ENCODE results near the gene NR4A3. TPM values are rescaled to one million over a fixed set of nuclear protein-coding genes. Genes with fewer than 3 reads are reported as not detected.

The NR4A3 gene
- total and polyA plus RNA-seq, 3 experiments from 2014 or later = 0.60 to 37.7 (median 37.5) TPM

- no peaks in the 10 kb centered on the region for H3K36me3 ChIP-seq (ENCODE audit: insufficient read depth, low read length)
- peak overlapping the region; percentile 68 for H3K27ac ChIP-seq (ENCODE audit: low read depth, low read length)
- H3K36me3 Mint-ChIP-seq = peaks cover 0 to 40% (median 0%) of the 10 kb centered on the region in 3 donors
- peaks cover 43% of the 10 kb centered on the region for H3K4me1 ChIP-seq (ENCODE audit: insufficient read depth, low read length)
- peak overlapping the region; percentile 69 for H3K4me3 ChIP-seq (ENCODE audit: low read length)
- peaks cover 0 to 3% (median 0%) of the 10 kb centered on the region in 5 donors for H3K9me3 Mint-ChIP-seq
- H3K27me3 Mint-ChIP-seq = peaks cover 35 to 53% of the 10 kb centered on the region in 2 donors
- no peaks in the 10 kb centered on the region for H3K9me3 ChIP-seq (ENCODE audit: low read length)
- ChIA-PET POLR2A (interaction anchor here (1.0 kb wide), 1 partner anchor 83 kb away, joined by 5 read pairs; the partner anchor contains the start of gene STX17), CTCF (interaction anchor here (1.0 to 2.9 kb wide), 8 partner anchors 11 to 190 kb away, joined by 3 to 12 read pairs (median 4); partner anchors contain the start of gene STX17)
- peak; percentile 44 to 70 (median 55) for DNase-seq
- H3K27me3 ChIP-seq (ENCODE audit: insufficient read depth, low read length, poor library complexity, severe bottlenecking) = peaks cover 31% of the 10 kb centered on the region
- H3K27ac Mint-ChIP-seq = peak overlapping the region in 7 of 8 donors; percentile 98 to 100 (median 100)
- H3K4me3 Mint-ChIP-seq = peak overlapping the region; percentile 96 to 100 (median 98)
- peaks cover 51 to 68% (median 56%) of the 10 kb centered on the region in 3 donors for H3K4me1 Mint-ChIP-seq
These were observed 2.1 kb downstream of the NR4A3 start for GRCh38 chr9:99823681-99824377.

- peak overlapping the region; percentile 69 for H3K4me3 ChIP-seq (ENCODE audit: low read length)
- ChIA-PET CTCF (interaction anchor here (0.6 to 2.9 kb wide), 16 partner anchors 10 to 505 kb away, joined by 3 to 12 read pairs (median 3); partner anchors contain the start of gene STX17), POLR2A (interaction anchor here (0.9 to 1.0 kb wide), 2 partner anchors 82 to 86 kb away, joined by 3 to 5 read pairs; partner anchors contain the start of gene STX17)
- H3K27me3 ChIP-seq (ENCODE audit: insufficient read depth, low read length, poor library complexity, severe bottlenecking) = peaks cover 31% of the 10 kb centered on the region
- peaks cover 41 to 53% of the 10 kb centered on the region in 2 donors for H3K27me3 Mint-ChIP-seq
- no peaks in the 10 kb centered on the region for H3K36me3 ChIP-seq (ENCODE audit: insufficient read depth, low read length)
- H3K4me3 Mint-ChIP-seq = peak overlapping the region; percentile 96 to 100 (median 98)
- H3K27ac ChIP-seq (ENCODE audit: low read depth, low read length) = peak overlapping the region; percentile 9
- H3K9me3 Mint-ChIP-seq = peaks cover 0 to 3% (median 0%) of the 10 kb centered on the region in 5 donors
- peak; percentile 60 to 81 (median 72) for DNase-seq
- H3K27ac Mint-ChIP-seq = peak overlapping the region in 7 of 8 donors; percentile 66 to 100 (median 99)
- peaks cover 45 to 62% (median 51%) of the 10 kb centered on the region in 3 donors for H3K4me1 Mint-ChIP-seq
- no peaks in the 10 kb centered on the region for H3K9me3 ChIP-seq (ENCODE audit: low read length)
- H3K4me1 ChIP-seq (ENCODE audit: insufficient read depth, low read length) = peaks cover 41% of the 10 kb centered on the region
- peaks cover 0 to 47% (median 6%) of the 10 kb centered on the region in 3 donors for H3K36me3 Mint-ChIP-seq
These were observed 2.9 kb downstream of the NR4A3 start for GRCh38 chr9:99824378-99825171.

GRCh38 chr9:99825172-99826046 lies 3.7 kb downstream of the NR4A3 start:
- Histone ChIP-seq H3K27ac (ENCODE audit: low read depth, low read length) (no peak overlapping the region), H3K27me3 (ENCODE audit: insufficient read depth, low read length, poor library complexity, severe bottlenecking) (peaks cover 31% of the 10 kb centered on the region), H3K36me3 (ENCODE audit: insufficient read depth, low read length) (no peaks in the 10 kb centered on the region), H3K4me1 (ENCODE audit: insufficient read depth, low read length) (peaks cover 38% of the 10 kb centered on the region), H3K9me3 (ENCODE audit: low read length) (no peaks in the 10 kb centered on the region), H3K4me3 (ENCODE audit: low read length) (peak overlapping the region; percentile 69)
- Mint-ChIP-seq H3K4me1 (peaks cover 41 to 58% (median 47%) of the 10 kb centered on the region in 3 donors), H3K36me3 (peaks cover 0 to 47% (median 9%) of the 10 kb centered on the region in 3 donors), H3K9me3 (peaks cover 0 to 3% (median 0%) of the 10 kb centered on the region in 5 donors), H3K4me3 (peak overlapping the region; percentile 96 to 100 (median 98)), H3K27me3 (peaks cover 41 to 51% of the 10 kb centered on the region in 2 donors), H3K27ac (peak overlapping the region in 5 of 8 donors; percentile 50 to 100 (median 99))
- no peak for DNase-seq
- POLR2A ChIA-PET = interaction anchor here (0.9 to 1.0 kb wide), 2 partner anchors 81 to 85 kb away, joined by 3 to 5 read pairs; partner anchors contain the start of gene STX17
- CTCF ChIA-PET = interaction anchor here (0.6 to 2.9 kb wide), 18 partner anchors 9 to 504 kb away, joined by 3 to 12 read pairs (median 3); partner anchors contain the start of gene STX17

- peaks cover 41 to 46% of the 10 kb centered on the region in 2 donors for H3K27me3 Mint-ChIP-seq
- peak overlapping the region in 1 of 8 donors; percentile 99 for H3K27ac Mint-ChIP-seq
- Histone ChIP-seq H3K27me3 (ENCODE audit: insufficient read depth, low read length, poor library complexity, severe bottlenecking) (peaks cover 31% of the 10 kb centered on the region), H3K9me3 (ENCODE audit: low read length) (no peaks in the 10 kb centered on the region), H3K4me1 (ENCODE audit: insufficient read depth, low read length) (peaks cover 33% of the 10 kb centered on the region), H3K4me3 (ENCODE audit: low read length) (no peak overlapping the region), H3K36me3 (ENCODE audit: insufficient read depth, low read length) (no peaks in the 10 kb centered on the region), H3K27ac (ENCODE audit: low read depth, low read length) (no peak overlapping the region)
- H3K36me3 Mint-ChIP-seq = peaks cover 0 to 38% (median 9%) of the 10 kb centered on the region in 3 donors
- peak overlapping the region in 2 of 7 donors; percentile 45 to 59 for H3K4me3 Mint-ChIP-seq
- ChIA-PET POLR2A (no interaction called here), CTCF (interaction anchor here (0.8 to 1.3 kb wide), 2 partner anchors 16 kb away, joined by 3 read pairs; no protein-coding TSS in a partner anchor)
- H3K4me1 Mint-ChIP-seq = peaks cover 34 to 51% (median 41%) of the 10 kb centered on the region in 3 donors
- peaks cover 0 to 3% (median 0%) of the 10 kb centered on the region in 5 donors for H3K9me3 Mint-ChIP-seq
- no peak for DNase-seq
These were observed 4.9 kb downstream of the NR4A3 start for GRCh38 chr9:99826579-99826978.

- Histone ChIP-seq H3K4me3 (ENCODE audit: low read length) (no peak overlapping the region), H3K27ac (ENCODE audit: low read depth, low read length) (no peak overlapping the region), H3K27me3 (ENCODE audit: insufficient read depth, low read length, poor library complexity, severe bottlenecking) (peaks cover 29% of the 10 kb centered on the region), H3K36me3 (ENCODE audit: insufficient read depth, low read length) (no peaks in the 10 kb centered on the region), H3K9me3 (ENCODE audit: low read length) (no peaks in the 10 kb centered on the region), H3K4me1 (ENCODE audit: insufficient read depth, low read length) (peaks cover 33% of the 10 kb centered on the region)
- no peak for DNase-seq
- CTCF ChIA-PET = interaction anchor here (1.3 kb wide), 1 partner anchor 15 kb away, joined by 3 read pairs; no protein-coding TSS in a partner anchor
- Mint-ChIP-seq H3K4me1 (peaks cover 34 to 46% (median 39%) of the 10 kb centered on the region in 3 donors), H3K4me3 (peak overlapping the region in 1 of 7 donors; percentile 59), H3K9me3 (peaks cover 0 to 2% (median 0%) of the 10 kb centered on the region in 5 donors), H3K36me3 (peaks cover 0 to 32% (median 9%) of the 10 kb centered on the region in 3 donors), H3K27me3 (peaks cover 39 to 41% of the 10 kb centered on the region in 2 donors), H3K27ac (no peak overlapping the region)
- POLR2A ChIA-PET = no interaction called here
These were observed 5.6 kb downstream of the NR4A3 start for GRCh38 chr9:99827244-99827643.

- Mint-ChIP-seq H3K27me3 (peaks cover 31 to 36% of the 10 kb centered on the region in 2 donors), H3K36me3 (peaks cover 0 to 24% (median 9%) of the 10 kb centered on the region in 3 donors), H3K27ac (peak overlapping the region in 2 of 8 donors; percentile 32 to 70), H3K4me3 (peak overlapping the region in 1 of 7 donors; percentile 32), H3K9me3 (no peaks in the 10 kb centered on the region), H3K4me1 (peaks cover 27 to 39% (median 31%) of the 10 kb centered on the region in 3 donors)
- Histone ChIP-seq H3K27me3 (ENCODE audit: insufficient read depth, low read length, poor library complexity, severe bottlenecking) (peaks cover 23% of the 10 kb centered on the region), H3K4me3 (ENCODE audit: low read length) (no peak overlapping the region), H3K4me1 (ENCODE audit: insufficient read depth, low read length) (peaks cover 28% of the 10 kb centered on the region), H3K36me3 (ENCODE audit: insufficient read depth, low read length) (no peaks in the 10 kb centered on the region), H3K9me3 (ENCODE audit: low read length) (no peaks in the 10 kb centered on the region), H3K27ac (ENCODE audit: low read depth, low read length) (no peak overlapping the region)
- ChIA-PET CTCF (interaction anchor here (1.3 kb wide), 1 partner anchor 14 kb away, joined by 3 read pairs; no protein-coding TSS in a partner anchor), POLR2A (no interaction called here)
- DNase-seq = no peak
These were observed 6.3 kb downstream of the NR4A3 start for GRCh38 chr9:99828054-99828416.
